ENCODE measurements around the gene INPP4B.
"Not testable (repeated sequence)": the region's sequence is repeated elsewhere in the genome, so short reads cannot be mapped to it uniquely, and the experiment has no call there.

Gene INPP4B

GRCh38 chr4:142530728-142531127 lies 315.4 kb downstream of the INPP4B start:
- no peak for DNase-seq

- DNase-seq = peak; percentile 22 to 61
These were observed 317.7 kb downstream of the INPP4B start for GRCh38 chr4:142528433-142528832.

GRCh38 chr4:142523111-142523510 lies 323.0 kb downstream of the INPP4B start:
- no peak for DNase-seq

- DNase-seq = no peak
These were observed 326.8 kb downstream of the INPP4B start for GRCh38 chr4:142519342-142519741.

DNA sequence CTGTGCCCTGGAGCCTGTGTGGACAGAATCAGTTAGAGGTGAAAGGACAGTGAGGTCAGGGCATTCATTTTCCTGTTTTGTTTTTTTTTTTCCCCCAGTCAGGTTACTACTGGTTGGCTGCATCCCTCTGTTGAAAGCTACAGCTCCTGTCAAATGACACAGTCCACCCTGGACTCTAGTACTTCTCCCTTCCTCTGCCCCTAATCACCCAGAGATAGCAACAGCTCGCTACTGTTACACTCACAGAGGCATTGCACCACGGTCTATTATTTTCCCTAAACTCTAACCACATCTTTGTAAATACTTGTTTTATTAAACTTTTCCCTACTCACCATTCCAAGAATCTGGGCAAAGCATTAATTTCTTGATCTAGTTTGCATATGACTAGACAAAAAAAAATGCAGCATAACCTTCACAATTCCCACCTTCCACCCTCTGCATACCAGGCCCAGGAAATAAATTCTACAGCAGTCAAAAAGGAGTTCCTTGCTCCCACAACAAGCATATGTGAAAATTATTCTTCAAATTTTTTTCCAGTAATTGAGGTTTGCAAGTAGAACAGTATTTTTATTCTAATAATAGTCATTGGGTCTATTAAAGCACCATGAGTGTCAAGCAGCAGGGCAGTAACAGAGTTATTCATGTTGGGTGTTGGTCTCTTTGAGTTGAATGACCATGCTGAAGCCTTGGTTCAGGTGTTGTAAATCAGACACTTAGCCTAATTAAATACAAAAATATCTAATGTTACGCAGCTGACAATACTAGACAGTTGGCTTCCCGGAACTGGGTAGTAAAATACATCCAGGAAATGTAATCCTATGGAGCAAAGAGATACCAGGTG lies 329.2 kb downstream of the INPP4B start:
- DNase-seq = no peak

DNA sequence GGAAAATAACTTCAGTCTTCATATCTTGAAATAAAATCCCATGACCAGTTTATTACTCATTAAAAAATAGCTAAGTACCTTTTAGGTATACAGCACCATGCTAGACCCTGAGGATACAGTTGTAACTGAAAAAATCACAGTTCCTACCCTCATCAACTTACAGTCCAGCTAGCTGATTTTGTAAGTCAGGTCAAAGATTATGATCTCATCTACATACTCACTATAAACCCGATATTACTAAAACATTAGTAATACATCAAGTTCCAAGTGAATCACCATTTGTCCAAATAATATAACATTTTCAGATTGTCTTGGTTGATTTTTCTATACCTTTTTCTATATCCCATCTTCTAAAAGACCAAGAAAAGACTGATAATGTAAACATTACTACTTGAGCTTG lies 333.9 kb downstream of the INPP4B start:
- DNase-seq = no peak

DNA sequence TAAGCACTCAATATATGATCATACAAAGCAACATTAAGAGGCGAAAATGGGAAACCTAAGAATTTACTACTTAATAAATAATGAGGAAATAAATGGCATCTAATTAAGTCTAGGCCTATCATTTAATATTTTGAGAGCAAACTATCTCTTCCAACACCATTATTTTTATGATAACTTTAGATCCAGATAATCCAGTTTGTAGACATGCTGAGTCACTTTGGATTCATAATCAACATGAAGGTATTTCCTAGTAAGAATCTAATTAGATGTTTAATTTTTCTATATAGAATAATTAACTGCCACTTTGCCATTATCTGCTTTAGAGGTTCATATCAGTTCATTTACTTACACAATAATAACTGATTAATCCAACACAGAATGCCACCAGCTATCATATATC lies 336.2 kb downstream of the INPP4B start:
- no peak for DNase-seq

- DNase-seq = not testable (repeated sequence)
These were observed 336.7 kb downstream of the INPP4B start for GRCh38 chr4:142509381-142509780.

DNA sequence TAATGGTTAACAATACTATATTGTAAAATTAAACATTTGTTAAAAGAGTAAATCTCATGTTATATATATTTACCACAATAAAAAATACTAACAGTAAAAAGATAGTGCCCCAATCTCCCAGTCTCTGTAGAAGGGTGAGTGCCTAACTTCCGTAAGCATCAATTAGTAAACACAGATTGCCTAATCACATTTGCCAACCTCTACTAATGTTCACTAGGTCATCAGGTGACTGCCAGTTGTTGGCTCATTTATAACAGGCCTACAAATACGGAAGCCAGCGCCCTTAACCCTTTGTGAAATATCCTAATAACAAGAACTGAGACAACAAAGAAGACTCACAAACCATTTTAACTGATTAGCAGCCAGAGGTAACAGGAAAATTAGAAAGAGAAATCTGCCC lies 345.1 kb downstream of the INPP4B start:
- DNase-seq = no peak

DNA sequence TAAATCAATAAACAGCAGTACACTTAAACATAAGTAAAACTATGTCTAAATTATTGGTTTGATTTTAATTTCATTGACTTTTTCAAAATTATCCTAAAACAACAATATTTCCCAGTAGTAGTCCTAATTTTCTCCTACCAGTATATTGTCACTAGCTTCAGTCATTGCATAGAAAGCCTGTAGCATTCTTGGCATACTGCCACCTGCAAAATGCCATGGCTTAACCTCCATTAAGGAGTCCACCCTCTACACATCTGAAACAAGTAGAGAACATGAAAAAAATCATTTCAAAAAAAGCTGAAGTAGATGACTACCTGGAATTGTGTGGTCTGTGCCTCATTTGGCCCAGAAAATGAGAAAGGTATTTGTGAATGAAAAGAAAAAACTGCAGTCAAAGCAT lies 348.5 kb downstream of the INPP4B start:
- no peak for DNase-seq

DNA sequence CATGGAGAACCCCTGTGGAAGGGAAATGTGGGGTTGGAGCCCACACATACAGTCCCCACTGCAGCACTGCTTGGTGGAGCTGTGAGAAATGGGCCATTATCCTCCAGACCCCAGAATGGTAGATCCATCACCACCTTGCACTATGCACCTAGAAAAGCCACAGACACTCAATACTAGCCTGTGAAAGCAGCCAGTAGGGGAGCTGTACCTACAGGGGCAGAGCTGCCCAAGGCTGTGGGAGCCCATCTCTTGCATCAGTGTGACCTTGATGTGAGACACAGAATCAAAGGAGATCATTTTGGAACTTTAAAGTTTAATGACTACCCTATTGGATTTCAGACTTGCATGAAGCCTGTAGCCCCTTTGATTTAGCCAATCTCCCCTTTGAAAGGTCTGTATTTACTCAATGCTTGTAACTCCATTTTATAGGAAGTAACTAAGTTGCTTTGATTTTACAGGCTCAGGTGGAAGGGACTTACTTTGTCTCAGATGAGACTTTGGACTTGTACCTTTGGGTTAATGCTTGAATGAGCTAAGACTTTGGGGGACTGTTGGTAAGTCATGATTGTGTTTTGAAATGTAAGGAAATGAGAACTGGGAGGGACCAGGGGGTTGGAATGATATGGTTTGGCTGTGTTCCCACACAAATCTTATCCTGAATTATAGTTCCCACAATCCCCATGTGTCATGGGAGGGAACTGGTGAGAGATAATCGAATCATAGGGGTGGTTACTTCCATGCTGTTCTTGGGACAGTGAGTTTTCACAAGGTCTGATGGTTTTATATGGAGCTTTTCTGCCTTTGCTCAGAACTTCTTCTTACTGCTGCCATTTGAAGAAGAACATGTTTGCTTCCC lies 352.6 kb downstream of the INPP4B start:
- no peak for DNase-seq

DNA sequence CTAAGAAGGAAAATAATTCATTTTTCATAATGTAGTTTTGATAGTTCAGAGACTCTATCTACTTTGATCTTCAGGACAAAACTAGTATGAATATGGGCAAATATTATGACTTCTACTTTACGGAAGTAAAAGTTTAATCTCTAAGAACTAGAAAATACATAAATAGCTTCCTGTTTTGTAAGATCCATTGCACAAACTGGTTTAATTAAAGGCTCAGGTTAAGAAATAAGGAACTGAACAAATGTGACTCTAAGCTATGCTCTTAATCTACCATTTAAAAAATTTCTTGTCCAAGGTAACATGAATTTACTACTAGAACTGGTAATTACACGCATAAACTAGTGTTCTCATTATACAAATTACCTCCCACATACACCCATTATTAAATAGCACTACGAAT lies 360.6 kb downstream of the INPP4B start:
- DNase-seq = peak; percentile 50 to 64

DNA sequence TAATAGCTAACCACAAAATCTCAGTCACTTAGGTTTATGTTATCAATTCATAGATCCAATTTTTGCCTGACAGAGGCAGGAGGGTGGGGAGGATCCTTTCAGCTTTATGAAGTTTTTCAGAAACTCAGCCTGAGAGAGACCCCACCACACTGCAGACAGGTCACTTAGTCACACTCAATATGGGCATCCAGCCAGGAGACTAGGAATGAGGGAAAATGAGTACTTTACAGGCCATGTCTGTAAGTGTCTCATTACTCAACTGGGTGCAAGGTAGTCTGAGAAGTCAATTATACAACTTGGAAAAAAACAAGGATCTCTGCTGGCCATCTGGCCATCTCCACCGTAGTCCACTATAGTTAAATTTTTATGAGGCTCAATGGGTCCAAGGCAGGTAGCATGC lies 365.9 kb downstream of the INPP4B start:
- DNase-seq = no peak

DNA sequence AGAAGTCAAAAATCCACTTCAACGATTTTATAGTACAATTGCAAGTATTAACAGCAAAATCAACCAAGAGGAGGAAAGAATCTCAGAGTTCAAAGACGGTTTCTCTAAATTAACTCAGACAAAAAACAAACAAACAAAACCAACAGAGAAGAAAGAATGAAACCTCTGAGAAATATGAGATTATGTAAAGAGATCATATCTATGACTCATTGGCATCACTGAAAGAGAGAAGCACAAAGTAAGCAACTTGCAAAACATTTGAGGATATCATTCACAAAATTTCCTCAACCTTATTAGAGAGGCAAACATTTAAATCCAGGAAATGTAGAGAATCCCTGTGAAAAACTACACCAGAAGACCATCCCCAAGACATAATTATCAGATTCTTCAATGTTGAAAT lies 370.4 kb downstream of the INPP4B start:
- DNase-seq = peak in 1 of 2 donors; percentile 18

GRCh38 chr4:142474398-142475087 lies 371.6 kb downstream of the INPP4B start:
- DNase-seq = no peak

- DNase-seq = no peak
These were observed 372.2 kb downstream of the INPP4B start for GRCh38 chr4:142473960-142474338.

DNA sequence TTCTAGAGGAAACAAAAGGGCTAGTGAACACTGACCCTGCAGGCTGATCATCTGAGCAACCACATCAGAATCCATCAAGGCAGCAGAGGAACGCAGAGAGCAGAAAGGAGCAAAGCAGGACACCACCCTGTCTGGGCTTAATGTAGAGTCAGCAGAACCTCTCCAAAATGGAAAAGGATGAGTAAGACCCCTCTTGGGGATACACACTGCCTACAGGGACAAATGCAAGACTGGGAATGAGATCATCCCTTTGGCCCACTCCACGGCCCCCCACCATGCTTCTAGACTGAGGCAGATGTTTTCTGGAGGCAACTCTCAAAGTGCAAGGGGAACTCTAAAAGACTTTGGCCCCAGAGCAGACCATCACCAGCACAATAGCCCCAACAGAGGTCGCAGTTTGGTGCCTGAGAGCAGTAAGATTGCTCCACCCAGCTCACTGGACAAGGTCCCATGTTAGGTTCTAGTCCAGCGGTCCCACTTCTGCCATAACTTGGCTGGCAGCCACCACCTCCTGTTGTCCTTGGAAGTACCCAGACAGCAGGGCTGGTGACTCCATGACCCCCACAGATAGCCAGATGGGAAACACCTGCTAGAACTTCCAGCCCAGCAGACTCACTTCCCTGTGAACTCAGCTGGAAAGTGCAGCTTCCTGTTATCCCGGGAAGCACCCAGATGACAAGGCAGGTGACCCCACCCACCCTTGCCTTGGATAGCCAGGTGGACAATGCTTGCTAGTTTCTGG lies 372.7 kb downstream of the INPP4B start:
- DNase-seq = no peak

DNA sequence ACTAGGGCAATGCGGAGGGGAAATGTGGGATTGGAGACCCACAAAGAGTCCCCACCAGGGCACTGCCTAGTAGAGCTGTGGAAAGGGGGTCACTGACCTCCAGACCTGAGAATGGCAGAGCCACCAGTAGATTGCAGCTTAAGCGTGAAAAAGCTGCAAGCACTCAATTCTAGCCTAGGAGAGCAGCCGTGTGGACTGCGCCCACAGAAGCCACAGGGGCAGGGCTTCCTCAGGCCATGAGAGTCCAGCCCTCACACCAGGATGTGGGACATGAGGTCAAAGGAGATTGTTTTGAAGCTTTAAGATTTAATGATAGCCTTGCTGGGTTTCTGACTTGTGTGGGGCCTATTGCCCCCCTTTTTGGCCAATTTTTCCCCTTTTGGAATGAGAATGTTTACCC lies 379.0 kb downstream of the INPP4B start:
- no peak for DNase-seq

GRCh38 chr4:142465526-142465925 lies 380.6 kb downstream of the INPP4B start:
- no peak for DNase-seq

DNA sequence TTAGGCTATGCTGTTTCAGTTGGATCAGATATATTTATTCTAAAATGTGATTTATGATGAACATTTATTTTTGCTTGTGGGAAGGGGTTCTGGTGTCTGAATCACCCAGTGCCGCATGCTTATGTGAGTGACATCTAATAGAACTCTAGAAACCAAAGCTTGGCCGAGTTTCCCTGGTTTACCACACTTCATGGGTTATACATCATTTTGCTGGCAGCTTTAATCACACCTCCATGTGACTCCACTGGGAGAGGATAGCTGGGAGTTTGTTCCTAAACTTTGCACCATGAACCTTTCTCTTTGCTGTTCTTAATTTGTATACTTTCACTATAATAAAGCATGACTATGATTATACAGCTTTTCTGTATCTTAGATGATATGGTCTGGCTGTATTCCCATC lies 382.9 kb downstream of the INPP4B start:
- DNase-seq = no peak

DNA sequence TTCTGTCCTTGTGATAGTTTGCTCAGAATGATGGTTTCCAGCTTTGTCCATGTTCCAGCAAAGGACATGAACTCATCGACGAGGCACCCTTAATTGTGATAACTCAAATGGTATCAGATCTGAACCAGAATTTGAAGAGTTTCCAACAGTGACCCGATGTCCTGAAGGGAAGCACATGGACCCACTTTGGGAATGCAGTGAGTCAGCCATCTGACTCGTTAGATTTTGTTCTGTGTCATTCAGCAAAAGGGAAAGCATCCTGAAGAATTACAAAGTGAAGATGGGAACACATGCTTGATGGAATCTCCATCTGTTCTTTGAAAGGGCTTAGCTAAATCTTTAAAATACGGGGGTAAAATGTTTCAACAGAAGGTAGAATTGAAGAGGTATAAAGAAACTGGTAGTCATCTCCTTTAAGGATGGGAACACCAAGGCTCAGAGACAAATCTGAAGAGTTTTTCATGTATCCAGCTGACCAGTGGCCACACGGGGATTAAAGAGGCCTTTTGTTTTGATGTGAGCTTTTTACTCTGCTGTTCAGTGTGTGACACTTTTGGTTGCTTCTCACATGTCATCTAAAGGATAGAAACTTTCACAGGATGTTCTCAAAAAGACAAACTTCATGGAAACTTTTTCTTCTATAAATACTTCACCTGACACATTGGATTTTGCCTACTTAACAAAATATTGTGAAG lies 393.8 kb downstream of the INPP4B start:
- DNase-seq = no peak

GRCh38 chr4:142449771-142450373 lies 396.2 kb downstream of the INPP4B start:
- DNase-seq = no peak

Data from inflammatory macrophage treated with lipopolysaccharide for 1 hour (primary cell).